ENCODE data around the gene ARL3.
"Not testable (repeated sequence)": the region's sequence is repeated elsewhere in the genome, so short reads cannot be mapped to it uniquely, and the experiment has no call there.

Gene ARL3, protein sequence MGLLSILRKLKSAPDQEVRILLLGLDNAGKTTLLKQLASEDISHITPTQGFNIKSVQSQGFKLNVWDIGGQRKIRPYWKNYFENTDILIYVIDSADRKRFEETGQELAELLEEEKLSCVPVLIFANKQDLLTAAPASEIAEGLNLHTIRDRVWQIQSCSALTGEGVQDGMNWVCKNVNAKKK

DNA sequence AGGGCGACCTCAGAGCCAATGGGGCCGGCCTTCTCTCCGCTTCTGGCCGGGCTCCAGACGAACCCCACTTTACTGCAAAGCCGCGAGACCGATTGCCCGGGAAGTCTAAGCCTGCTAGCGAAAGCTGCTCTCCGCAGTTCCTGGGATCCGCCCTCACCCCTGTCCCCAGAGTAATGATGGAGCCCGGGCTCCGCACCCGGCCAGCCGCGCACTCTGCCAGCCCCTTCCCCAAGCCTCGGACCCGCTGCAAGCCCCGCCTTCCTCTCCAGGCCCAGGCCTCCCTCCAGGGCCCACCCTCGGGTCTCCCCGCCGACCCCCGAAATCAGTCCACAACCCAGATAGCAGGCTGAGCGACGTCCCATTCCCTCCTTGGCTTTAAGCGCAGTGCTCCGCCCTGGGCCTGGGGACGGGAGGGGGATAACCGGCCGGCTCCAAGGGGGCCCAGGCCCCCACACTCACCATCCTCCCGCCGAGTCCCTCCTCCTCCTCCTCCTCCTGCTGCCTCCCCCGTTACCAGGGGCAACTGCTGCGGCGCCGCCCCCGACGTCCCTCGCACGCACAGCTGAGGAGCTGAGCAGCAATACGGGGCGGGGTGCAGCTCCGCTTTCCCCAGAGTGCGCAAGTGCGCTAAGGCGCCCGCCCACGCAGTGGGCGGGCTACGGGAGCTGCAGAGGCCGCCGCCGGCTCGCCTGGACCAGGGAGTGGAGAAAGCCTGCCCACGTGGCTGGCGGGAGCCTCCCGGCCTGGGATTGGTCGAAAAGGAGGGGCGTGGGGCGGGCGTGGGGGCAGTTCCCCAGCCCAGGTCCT lies at the start of gene ARL3:
ARL3 (minus strand) TSS at position 584 of the 807 bp plus-strand sequence; CDS start at position 462, 122 bp downstream.
- H3K27ac ChIP-seq: peak within 1 kb of the TSS; percentile 17
- DNase-seq (ENCODE audit: low read depth, low spot score): peak; percentile 80

- H3K27ac ChIP-seq: no peak overlapping the region
- DNase-seq (ENCODE audit: low read depth, low spot score): no peak
Observed at GRCh38 chr10:102763037-102763607, 48.9 kb upstream of the ARL3 start.

GRCh38 chr10:102762401-102763015 lies 48.3 kb upstream of the ARL3 start:
- no peak for DNase-seq (ENCODE audit: low read depth, low spot score)
- H3K27ac ChIP-seq: no peak overlapping the region

DNA sequence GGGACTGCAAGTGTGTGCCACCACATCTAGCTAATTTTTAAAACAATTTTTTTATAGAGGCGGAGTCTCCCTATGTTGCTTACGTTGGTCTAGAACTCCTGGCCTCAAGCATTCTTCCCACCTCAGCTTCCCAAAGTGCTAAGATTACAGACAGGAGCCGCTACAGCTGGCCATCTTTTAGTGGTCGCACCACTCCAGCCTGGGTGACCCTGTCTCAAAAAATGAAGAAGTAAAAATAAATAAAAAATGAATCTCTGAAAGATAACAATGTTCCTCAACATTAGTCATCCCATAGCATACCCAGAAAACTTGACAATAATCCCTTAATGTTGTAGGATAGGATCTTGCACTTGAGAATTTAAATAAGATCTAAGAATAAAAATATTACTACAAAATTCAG lies 47.8 kb upstream of the ARL3 start:
- no peak for DNase-seq (ENCODE audit: low read depth, low spot score)

GRCh38 chr10:102759497-102760210 lies 45.5 kb upstream of the ARL3 start:
- no peak for DNase-seq (ENCODE audit: low read depth, low spot score)
- H3K27ac ChIP-seq: no peak overlapping the region

More for the DNA sequence above, 47.8 kb upstream of the ARL3 start:
- H3K27ac ChIP-seq: no peak overlapping the region

GRCh38 chr10:102758933-102759262 lies 44.7 kb upstream of the ARL3 start:
- H3K27ac ChIP-seq; DNase-seq (ENCODE audit: low read depth, low spot score): not testable (repeated sequence)

- H3K27ac ChIP-seq: no peak overlapping the region
- DNase-seq (ENCODE audit: low read depth, low spot score): no peak
Observed at GRCh38 chr10:102758240-102758932, 44.2 kb upstream of the ARL3 start.

GRCh38 chr10:102757323-102757722 lies 43.1 kb upstream of the ARL3 start:
- no peak overlapping the region for H3K27ac ChIP-seq
- DNase-seq (ENCODE audit: low read depth, low spot score): no peak

DNA sequence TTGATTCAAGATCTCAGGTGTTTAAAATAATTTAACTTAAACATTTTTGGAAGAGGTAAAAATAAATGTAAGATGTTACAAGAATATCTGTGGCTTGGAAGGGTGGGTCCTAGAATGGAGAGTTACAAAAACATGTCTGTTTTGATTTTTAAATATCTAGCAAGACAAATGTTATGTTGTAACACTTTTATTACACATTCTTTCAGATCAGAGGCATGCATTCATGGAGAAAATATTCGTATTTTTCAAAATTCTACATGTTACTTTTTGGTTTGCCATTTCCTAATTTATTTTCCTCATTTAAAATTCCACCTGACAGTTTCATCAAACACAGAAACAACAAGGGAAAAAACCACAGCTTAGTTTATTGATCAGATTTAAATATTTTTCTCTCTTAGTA lies 39.5 kb upstream of the ARL3 start:
- DNase-seq (ENCODE audit: low read depth, low spot score): no peak
- H3K27ac ChIP-seq: no peak overlapping the region

GRCh38 chr10:102752934-102753664 lies 38.9 kb upstream of the ARL3 start:
- H3K27ac ChIP-seq: no peak overlapping the region
- DNase-seq (ENCODE audit: low read depth, low spot score): no peak

DNA sequence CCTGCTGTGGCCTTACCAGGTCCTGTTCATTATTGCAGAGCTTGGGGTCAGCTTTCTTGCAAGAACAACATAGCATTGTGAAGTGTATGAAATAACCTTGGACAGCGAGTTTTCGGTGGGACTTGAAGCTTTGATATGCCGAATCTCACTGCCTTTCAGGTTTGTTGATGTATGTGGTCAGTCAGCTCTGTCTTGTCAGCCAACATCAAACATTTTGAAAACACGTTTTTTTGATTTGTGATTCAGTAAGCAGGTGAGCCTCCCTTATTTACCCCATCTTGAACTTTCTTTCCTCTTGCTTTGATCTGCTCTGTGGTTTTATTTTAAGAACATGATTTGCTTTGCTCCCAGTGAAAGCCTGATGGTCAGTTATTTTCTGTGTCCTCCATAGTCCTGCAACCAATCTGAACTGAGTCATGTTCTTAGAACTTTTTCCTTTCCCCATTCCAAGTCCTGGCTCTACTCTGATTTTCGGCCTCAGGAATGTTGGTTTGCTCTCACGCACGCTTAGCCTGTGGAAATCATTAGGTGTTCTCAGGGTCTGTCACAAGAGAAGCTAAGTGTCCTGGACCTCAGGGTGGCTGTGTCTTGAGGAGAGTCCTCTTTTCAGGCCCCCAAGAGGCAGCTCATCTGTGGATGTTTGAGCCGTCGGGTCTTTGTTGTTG lies 38.2 kb upstream of the ARL3 start:
- no peak overlapping the region for H3K27ac ChIP-seq

DNA sequence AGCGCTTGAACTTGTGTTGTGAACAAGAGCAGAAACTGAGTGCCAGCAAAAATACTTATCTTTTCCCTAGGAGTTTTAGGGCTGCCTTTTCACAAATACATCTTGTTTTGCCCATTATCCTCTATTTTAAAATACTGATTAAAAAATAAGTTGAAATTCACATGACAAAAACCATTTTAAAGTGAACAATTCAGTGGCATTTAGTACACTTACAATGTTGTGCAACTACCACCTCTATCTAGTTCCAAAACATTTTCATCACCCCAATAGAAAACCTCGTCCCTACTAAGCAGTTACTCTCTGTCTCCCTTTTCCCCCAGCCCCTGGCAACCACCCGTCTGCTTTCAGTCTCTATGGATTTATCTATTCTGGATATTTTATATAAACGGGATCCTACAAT lies 31.0 kb upstream of the ARL3 start:
- no peak for DNase-seq (ENCODE audit: low read depth, low spot score)
- H3K27ac ChIP-seq: no peak overlapping the region

More for the DNA sequence above, 38.2 kb upstream of the ARL3 start:
- no peak for DNase-seq (ENCODE audit: low read depth, low spot score)

- no peak for DNase-seq (ENCODE audit: low read depth, low spot score)
- peak overlapping the region; percentile 29 for H3K27ac ChIP-seq
Observed at GRCh38 chr10:102744374-102745051, 30.3 kb upstream of the ARL3 start.

DNA sequence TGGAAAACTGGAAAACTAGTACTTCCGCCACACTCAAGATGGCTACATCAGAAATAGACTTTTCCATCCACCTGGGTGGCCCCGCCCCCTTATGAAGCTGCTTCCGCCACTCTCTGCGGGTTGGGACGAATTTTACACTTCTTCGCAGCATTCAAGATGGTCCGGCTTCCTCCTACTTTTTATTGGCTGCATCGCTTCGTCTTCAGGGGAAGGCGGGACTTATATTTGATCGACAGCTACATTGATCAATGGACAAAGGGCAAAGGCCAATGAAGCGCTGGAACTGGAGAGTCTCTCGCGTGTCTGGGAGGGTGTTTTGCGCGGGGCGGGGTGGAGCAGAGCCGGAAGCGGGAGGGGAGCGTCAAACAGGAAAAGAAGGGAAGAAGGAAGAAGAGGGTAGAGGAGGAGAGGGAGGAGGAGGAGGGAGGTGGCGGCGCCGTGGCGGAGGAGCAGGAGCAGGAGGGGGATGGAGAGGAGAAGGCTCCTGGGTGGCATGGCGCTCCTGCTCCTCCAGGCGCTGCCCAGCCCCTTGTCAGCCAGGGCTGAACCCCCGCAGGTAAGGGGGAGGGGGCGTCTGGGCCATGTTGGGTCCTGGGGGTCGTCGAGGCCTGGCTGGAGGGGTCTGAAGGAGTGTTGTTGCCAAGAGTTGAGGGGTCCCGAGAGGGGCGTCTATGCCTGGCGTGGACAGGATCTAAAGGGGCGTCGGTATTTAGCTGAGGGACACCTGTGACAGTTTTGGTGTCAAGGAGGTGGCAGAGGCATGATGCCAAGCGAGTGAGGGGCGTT lies 29.6 kb upstream of the ARL3 start, which contains the start of gene WBP1L:
WBP1L (plus strand) TSS at position 361 of the 786 bp plus-strand sequence; CDS start at position 467, 106 bp downstream.
- DNase-seq (ENCODE audit: low read depth, low spot score): peak; percentile 96

DNA sequence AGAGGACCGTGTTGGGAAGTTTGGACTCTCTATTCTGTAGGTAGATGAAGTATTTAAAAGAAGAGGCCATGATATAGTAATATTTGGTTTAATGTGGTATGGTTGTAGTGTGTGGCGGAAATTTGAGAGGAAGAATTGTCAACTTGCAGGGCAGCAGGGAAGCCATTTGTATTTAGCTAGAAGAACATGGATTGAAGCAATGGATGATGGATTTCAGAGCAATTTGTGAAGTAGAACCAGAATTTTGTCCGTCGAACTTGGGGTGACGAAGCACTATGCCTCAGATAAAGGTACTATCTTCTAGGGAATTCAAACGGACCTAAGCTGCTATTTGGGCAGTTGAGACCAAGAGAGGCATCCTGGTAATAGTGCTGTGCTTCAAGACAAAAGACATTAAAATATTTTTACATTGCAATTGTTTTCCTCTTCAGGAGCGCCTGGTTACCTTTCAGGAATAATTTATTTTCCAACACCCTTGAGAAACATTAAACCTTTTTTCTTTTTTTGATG lies 28.9 kb upstream of the ARL3 start:
- H3K27ac ChIP-seq: no peak overlapping the region
- DNase-seq (ENCODE audit: low read depth, low spot score): no peak

More for the DNA sequence above, 29.6 kb upstream of the ARL3 start, which contains the start of gene WBP1L:
- peak within 1 kb of the TSS; percentile 29 for H3K27ac ChIP-seq

DNA sequence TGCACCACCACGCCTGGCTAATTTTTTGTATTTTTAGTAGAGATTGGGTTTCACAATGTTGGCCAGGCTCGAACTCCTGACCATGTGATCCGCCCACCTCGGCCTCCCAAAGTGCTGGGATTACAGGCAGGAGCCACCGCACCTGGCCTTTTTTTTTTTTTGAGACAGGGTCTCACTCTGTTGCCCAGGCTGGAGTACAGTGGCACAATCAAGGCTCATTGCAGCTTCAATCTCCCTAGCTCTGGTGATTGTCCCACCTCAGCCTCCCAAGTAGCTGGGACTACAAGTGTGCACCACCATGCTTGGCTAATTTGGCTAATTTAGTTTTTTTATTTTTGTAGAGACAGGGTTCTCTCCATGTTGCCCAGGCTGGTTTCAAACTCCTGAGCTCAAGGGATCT lies 28.1 kb upstream of the ARL3 start:
- not testable (repeated sequence) for H3K27ac ChIP-seq; DNase-seq (ENCODE audit: low read depth, low spot score)

DNA sequence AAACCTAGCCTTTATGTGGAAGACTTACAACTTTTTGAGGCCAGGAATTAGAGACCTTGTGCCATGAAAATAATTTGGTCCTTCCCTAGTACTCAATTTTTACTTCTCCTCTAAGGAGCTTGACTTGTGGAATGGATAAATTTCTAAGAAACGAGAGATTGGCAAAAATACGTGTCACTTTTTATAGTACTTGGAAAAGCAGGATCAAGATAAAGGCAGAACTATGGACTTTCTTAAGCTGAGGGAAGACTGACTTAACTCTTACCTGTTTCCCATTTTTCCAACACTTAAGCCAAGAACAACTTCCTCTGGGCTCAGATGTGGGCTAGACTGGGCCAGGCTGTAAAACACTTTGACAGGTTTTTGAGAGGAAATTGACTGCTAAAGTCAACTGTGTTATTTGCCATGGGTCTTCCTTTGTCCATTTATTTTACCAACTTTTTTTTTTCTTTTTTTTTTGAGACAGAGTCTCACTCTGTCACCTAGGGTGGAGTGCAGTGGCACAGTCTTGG lies 27.6 kb upstream of the ARL3 start:
- no peak for DNase-seq (ENCODE audit: low read depth, low spot score)
- H3K27ac ChIP-seq: no peak overlapping the region

Measured in epithelial cell of prostate (primary cell).